IMR-90 (cell line): ENCODE results near the gene CDC25B. TPM values are rescaled to one million over a fixed set of nuclear protein-coding genes. Genes with fewer than 3 reads are reported as not detected.

Source experiments
- ATAC-seq: fragments of 200-7000 bp; cut with Tn5 transposase; 2 replicates; pipeline ENCODE4 v1.9.1; 2020; ENCODE audit warnings: low read depth, mild to moderate bottlenecking, moderate library complexity
- BruUV-seq: library from RNA; stranded (reverse); fragments of 400-500 nt; replicated peaks from 2 replicates; lab custom pipeline; 2021; lab: Mats Ljungman, UMichigan
- CTCF ChIA-PET: fragments of 300-600 bp; formaldehyde crosslinking; extraction: SDS; loops from one replicate; lab custom pipeline; 2021; ENCODE audit warnings: antibody characterized with exemption; lab: Yijun Ruan, JAX
- POLR2A ChIA-PET: fragments of 300-600 bp; sonication (Branson Sonifier 250); formaldehyde crosslinking; loops from one replicate; lab custom pipeline; 2022; ENCODE audit warnings: antibody characterized with exemption; ENCODE audit not compliant: unreplicated experiment; lab: Charles Lee
- DNase-seq: peaks from one replicate; pipeline ENCODE4 v3.0.0; 2013
- H2AFZ ChIP-seq: replicated peaks from 2 replicates; pipeline ENCODE3; 2013; ENCODE audit warnings: low read length, mild to moderate bottlenecking; ENCODE audit not compliant: poor library complexity
- H2AK5ac ChIP-seq: 2 replicates; pipeline ENCODE4 v1.6.1; 2013; ENCODE audit warnings: low read depth, low read length, inconsistent platforms
- H2AK9ac ChIP-seq: replicated peaks from 2 replicates; pipeline ENCODE3; 2013; ENCODE audit warnings: mild to moderate bottlenecking, low read depth, low read length, moderate library complexity; ENCODE audit not compliant: poor library complexity
- H2BK120ac ChIP-seq: 2 replicates; pipeline ENCODE4 v1.6.1; 2013; ENCODE audit warnings: low read depth, low read length, inconsistent platforms
- H2BK15ac ChIP-seq: 3 replicates; pipeline ENCODE4 v1.6.1; 2013; ENCODE audit warnings: low read depth, low read length, inconsistent platforms
- H2BK20ac ChIP-seq: 2 replicates; pipeline ENCODE4 v1.6.1; 2013; ENCODE audit warnings: low read depth, mild to moderate bottlenecking, inconsistent platforms, low read length, moderate library complexity
- H2BK5ac ChIP-seq: 2 replicates; pipeline ENCODE4 v1.6.1; 2013; ENCODE audit warnings: mild to moderate bottlenecking, low read depth, low read length, inconsistent platforms; ENCODE audit not compliant: poor library complexity, severe bottlenecking
- H3K14ac ChIP-seq: replicated peaks from 2 replicates; pipeline ENCODE4 v1.6.1; 2013; ENCODE audit warnings: low read depth, low read length, inconsistent platforms
- H3K18ac ChIP-seq: 2 replicates; pipeline ENCODE4 v1.6.1; 2013; ENCODE audit warnings: low read depth, low read length, control low read depth
- H3K23ac ChIP-seq: 2 replicates; pipeline ENCODE4 v1.6.1; 2013; ENCODE audit warnings: low read depth, low read length, inconsistent platforms
- H3K27ac ChIP-seq: 2 replicates; pipeline ENCODE4 v1.5.1; 2013; ENCODE audit warnings: mild to moderate bottlenecking, control low read depth, low read length; ENCODE audit not compliant: insufficient read depth
- H3K27me3 ChIP-seq: 2 replicates; pipeline ENCODE4 v1.6.1; 2013; ENCODE audit warnings: low read length; ENCODE audit not compliant: control insufficient read depth, insufficient read depth
- H3K36me3 ChIP-seq: 2 replicates; pipeline ENCODE4 v1.6.1; 2013; ENCODE audit warnings: low read length, mixed read lengths; ENCODE audit not compliant: control insufficient read depth, insufficient read depth
- H3K4ac ChIP-seq: 2 replicates; pipeline ENCODE4 v1.6.1; 2013; ENCODE audit warnings: low read depth, low read length, inconsistent platforms
- H3K4me1 ChIP-seq: 2 replicates; pipeline ENCODE4 v1.6.1; 2013; ENCODE audit warnings: low read length, mixed read lengths; ENCODE audit not compliant: control insufficient read depth, insufficient read depth
- H3K4me2 ChIP-seq: 2 replicates; pipeline ENCODE4 v1.6.1; 2013; ENCODE audit warnings: low read depth, mild to moderate bottlenecking, control low read depth, low read length, moderate library complexity
- H3K4me3 ChIP-seq: 2 replicates; pipeline ENCODE4 v1.5.1; 2013; ENCODE audit warnings: low read depth, mild to moderate bottlenecking, control low read depth, low read length, moderate library complexity; ENCODE audit not compliant: insufficient read depth
- H3K56ac ChIP-seq: 2 replicates; pipeline ENCODE4 v1.6.1; 2013; ENCODE audit warnings: low read length, inconsistent platforms; ENCODE audit not compliant: insufficient read depth; ENCODE audit errors: extremely low read depth
- H3K79me1 ChIP-seq, 2 experiments: 2 replicates each; pipeline ENCODE4 v1.6.1; 2013; ENCODE audit warnings: low read length in 2 of 2, inconsistent platforms in 1 of 2, low read depth in 1 of 2
- H3K9ac ChIP-seq: 2 replicates; pipeline ENCODE4 v1.6.1; 2013; ENCODE audit warnings: low read depth, low read length, control low read depth
- H3K9me1 ChIP-seq: 2 replicates; pipeline ENCODE4 v1.6.1; 2013; ENCODE audit warnings: low read length, inconsistent platforms; ENCODE audit not compliant: insufficient read depth
- H3K9me3 ChIP-seq: 2 replicates; pipeline ENCODE4 v1.6.1; 2013; ENCODE audit warnings: low read length; ENCODE audit not compliant: control insufficient read depth, insufficient read depth
- H4K20me1 ChIP-seq: 2 replicates; pipeline ENCODE4 v1.6.1; 2013; ENCODE audit warnings: low read length, inconsistent platforms; ENCODE audit not compliant: insufficient read depth
- H4K5ac ChIP-seq: 2 replicates; pipeline ENCODE4 v1.6.1; 2013; ENCODE audit warnings: mild to moderate bottlenecking, low read depth, low read length, control low read depth
- H4K8ac ChIP-seq, 2 experiments: 2 replicates each; pipeline ENCODE4 v1.6.1; 2013; ENCODE audit warnings: low read depth in 2 of 2, low read length in 2 of 2, control low read depth in 1 of 2, inconsistent platforms in 1 of 2
- H4K91ac ChIP-seq: 2 replicates; pipeline ENCODE4 v1.6.1; 2013; ENCODE audit warnings: low read depth, low read length, inconsistent platforms; ENCODE audit not compliant: insufficient read depth
- BHLHE40 ChIP-seq: fragments of 150-350 bp; IDR thresholded peaks from 2 replicates; pipeline ENCODE4 v1.6.1; 2016; ENCODE audit warnings: mild to moderate bottlenecking, low read depth, low read length
- NFE2L2 ChIP-seq: fragments of 150-350 bp; IDR thresholded peaks from 2 replicates; pipeline ENCODE4 v1.6.1; 2016; ENCODE audit warnings: low read depth, mild to moderate bottlenecking, low read length
- RCOR1 ChIP-seq: IDR thresholded peaks from 2 replicates; pipeline ENCODE4 v1.6.1; 2012; ENCODE audit warnings: mild to moderate bottlenecking, low read length, improper control_type of control experiment; ENCODE audit not compliant: insufficient replicate concordance
- RFX5 ChIP-seq: IDR thresholded peaks from 2 replicates; pipeline ENCODE4 v1.8.0; 2012; ENCODE audit warnings: low read depth, mild to moderate bottlenecking, low read length, moderate library complexity
- WGBS, 2 experiments: methylation state at CpG; one replicate each; pipeline versions ENCODE4 v1.1.5 to v1.1.7; 2013; ENCODE audit warnings: missing lambda C conversion rate in 2 of 2; ENCODE audit not compliant: insufficient read length in 1 of 2; ENCODE audit errors: extremely low coverage in 2 of 2; 5-methylcytosine and 5-hydroxymethylcytosine counted together
- dilution Hi-C: fragments of 300-500 bp; cut with HindIII; formaldehyde crosslinking; loops from one replicate; pipeline ENCODE4 v1.14.3; 2018; ENCODE audit warnings: low sequenced_read_pairs; ENCODE audit not compliant: unreplicated experiment
- in situ Hi-C: fragments of 300-500 bp; cut with MboI; formaldehyde crosslinking; loops from 3 replicates; pipeline ENCODE4 v1.14.3; 2019; ENCODE audit warnings: low sequenced_read_pairs, inconsistent platforms, mixed read lengths
- intact Hi-C: fragments of 100-400 bp; cut with micrococcal nuclease; formaldehyde crosslinking; loops from 2 replicates; pipeline ENCODE4 v1.10.0; 2022
- polyA plus RNA-seq, 3 experiments: library from polyadenylated mRNA; depleted of rRNA; stranded (reverse); fragments of >200 nt; gene quantifications; 2 replicates each; pipeline ENCODE4 v1.2.3, GENCODE V29; 2012; ENCODE audit warnings: low replicate concordance in 1 of 3
- total RNA-seq: library from RNA; depleted of rRNA; stranded (reverse); fragments of >200 nt; gene quantifications from 2 replicates; pipeline ENCODE4 v1.2.3, GENCODE V29; 2012
- TF ChIP-seq, protein P1 (sequence below): fragments of 150-350 bp; IDR thresholded peaks from 2 replicates; pipeline ENCODE4 v1.6.1; 2017; ENCODE audit warnings: mild to moderate bottlenecking, antibody characterized with exemption, low read length, low read depth

CDC25B gene
- total and polyA plus RNA-seq, 2 of the 4 experiments (the other 2 are of a cell fraction): 14.5 to 50.5 TPM

DNA sequence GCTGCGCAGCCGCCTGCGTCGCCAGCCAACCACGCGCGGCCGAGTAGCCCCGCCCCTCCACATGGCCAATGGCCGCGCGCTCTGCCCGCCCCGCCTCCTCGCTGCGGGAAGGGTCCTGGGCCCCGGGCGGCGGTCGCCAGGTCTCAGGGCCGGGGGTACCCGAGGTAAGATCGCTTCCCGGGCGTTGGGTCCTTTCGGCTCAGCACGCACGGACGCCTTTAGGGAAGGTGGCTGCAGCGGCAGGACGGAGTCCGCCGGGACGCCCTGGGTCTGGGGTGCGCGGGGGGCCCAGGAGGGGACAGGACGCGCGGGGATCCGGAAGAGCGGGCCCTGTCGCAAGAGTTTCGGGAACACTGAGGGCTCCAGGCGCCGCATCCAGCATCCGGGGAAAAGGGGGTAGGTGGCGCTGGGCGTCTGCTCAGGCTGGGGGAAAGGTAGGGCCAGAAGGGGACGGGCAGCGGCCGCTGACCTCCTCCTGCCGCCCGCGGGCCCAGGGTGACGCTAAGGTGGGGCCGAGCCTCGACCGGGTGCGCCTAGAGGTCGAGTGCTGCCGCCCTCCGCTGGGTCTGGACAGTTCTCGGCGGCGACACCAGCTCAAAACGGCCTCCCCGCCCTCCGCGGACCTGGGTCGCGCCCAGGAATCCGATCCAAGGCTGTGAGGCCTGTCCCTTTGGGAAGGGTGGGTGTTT, 50.8 kb downstream of the CDC25B start, which contains the start of gene MAVS (continued):
- no peak for TF ChIP-seq RFX5
- TF ChIP-seq NFE2L2: no peak

DNA sequence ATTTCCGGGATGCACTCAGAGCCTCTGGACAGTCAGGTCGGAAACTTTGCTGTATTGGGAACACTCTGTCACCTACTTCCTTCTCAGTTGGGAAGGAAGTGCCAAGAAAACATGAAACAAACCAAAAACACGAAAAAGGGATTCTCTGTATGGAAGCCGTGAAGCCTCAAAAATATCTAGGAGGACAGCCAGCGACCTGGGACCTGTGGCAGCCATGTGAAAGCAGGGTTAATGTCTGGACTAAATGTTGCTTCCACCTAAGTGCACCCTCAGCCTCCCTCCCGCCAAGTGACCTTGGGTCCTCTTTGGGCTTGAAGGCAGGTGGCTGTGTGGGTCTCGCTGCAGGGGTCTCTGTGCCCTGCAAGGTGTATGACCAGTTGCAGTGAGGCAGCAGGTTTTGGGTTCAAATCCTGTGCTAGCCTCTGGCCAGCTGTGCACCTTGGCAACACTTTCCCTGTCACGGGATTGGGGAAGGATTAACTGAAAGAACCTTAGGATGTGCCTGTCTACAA, 51.4 kb downstream of the CDC25B start:
- ChIA-PET POLR2A (no interaction called here), CTCF (no interaction called here)
- TF ChIP-seq NFE2L2 (no peak), RFX5 (no peak), RCOR1 (no peak), BHLHE40 (no peak)
- TF ChIP-seq, protein P1, sequence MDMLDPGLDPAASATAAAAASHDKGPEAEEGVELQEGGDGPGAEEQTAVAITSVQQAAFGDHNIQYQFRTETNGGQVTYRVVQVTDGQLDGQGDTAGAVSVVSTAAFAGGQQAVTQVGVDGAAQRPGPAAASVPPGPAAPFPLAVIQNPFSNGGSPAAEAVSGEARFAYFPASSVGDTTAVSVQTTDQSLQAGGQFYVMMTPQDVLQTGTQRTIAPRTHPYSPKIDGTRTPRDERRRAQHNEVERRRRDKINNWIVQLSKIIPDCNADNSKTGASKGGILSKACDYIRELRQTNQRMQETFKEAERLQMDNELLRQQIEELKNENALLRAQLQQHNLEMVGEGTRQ: no peak
- peak overlapping the region; percentile 84 to 99 for H4K8ac ChIP-seq
- peak overlapping the region; percentile 78 for H2AK5ac ChIP-seq
- peak overlapping the region; percentile 76 for H3K4ac ChIP-seq
- H2BK120ac ChIP-seq: no peak overlapping the region
- peak overlapping the region; percentile 78 for H3K14ac ChIP-seq
- H4K5ac ChIP-seq: peak overlapping the region; percentile 37
- intact Hi-C loops: loop anchor here (2.0 kb wide), 1 partner anchor 61 kb away; the partner anchor contains the start of gene CENPB
- no peaks in the 10 kb centered on the region for H3K27me3 ChIP-seq
- peak overlapping the region; percentile 81 for H3K23ac ChIP-seq
- H3K9me3 ChIP-seq: no peaks in the 10 kb centered on the region
- peak overlapping the region; percentile 68 for H2BK5ac ChIP-seq
- dilution Hi-C loops: no loop called here
- H3K4me3 ChIP-seq: peak overlapping the region; percentile 82
- H3K4me2 ChIP-seq: peak overlapping the region; percentile 94
- BruUV-seq: TSS peak; percentile 48
- peak overlapping the region; percentile 65 for H4K91ac ChIP-seq
- in situ Hi-C loops: no loop called here
- peaks cover 13% of the 10 kb centered on the region for H4K20me1 ChIP-seq
- WGBS, 2 experiments: 50% methylated on average over 2 of the region's 8 CpGs; no CpG with 5 or more reads in 1 of the 2 experiments
- H3K9me1 ChIP-seq: peaks cover 25% of the 10 kb centered on the region
- peak overlapping the region; percentile 33; the same call in 1 of the 2 replicates for H3K56ac ChIP-seq
- ATAC-seq: no peak
- H3K27ac ChIP-seq: peak overlapping the region; percentile 81
- peak overlapping the region; percentile 89 for H3K9ac ChIP-seq
- H3K79me1 ChIP-seq: peaks cover 34 to 52% of the 10 kb centered on the region in 2 experiments
- peak overlapping the region; percentile 99 for H2AK9ac ChIP-seq
- H2BK20ac ChIP-seq: no peak overlapping the region
- no peak overlapping the region; the same call in 1 of the 2 replicates for H3K18ac ChIP-seq
- no peak for DNase-seq
- peak overlapping the region; percentile 99 for H2AFZ ChIP-seq
- no peak overlapping the region for H2BK15ac ChIP-seq
- peaks cover 8% of the 10 kb centered on the region for H3K4me1 ChIP-seq
- H3K36me3 ChIP-seq: peaks cover 6% of the 10 kb centered on the region
